Panc1 (cell line): Measurements from ENCODE around the gene GAB1. TPM values are rescaled to one million over a fixed set of nuclear protein-coding genes. Genes with fewer than 3 reads are reported as not detected.

ENCODE experiments used
- ATAC-seq: fragments of 200-7000 bp; cut with Tn5 transposase; 2 replicates; pipeline ENCODE4 v1.9.1; 2020; ENCODE audit warnings: mild to moderate bottlenecking, moderate library complexity
- BruUV-seq: library from RNA; stranded (reverse); fragments of 400-500 nt; replicated peaks from 2 replicates; lab custom pipeline; 2021; lab: Mats Ljungman, UMichigan
- CTCF ChIA-PET: fragments of 300-600 bp; sonication (Branson Sonifier 250); formaldehyde crosslinking; loops from one replicate; lab custom pipeline; 2022; ENCODE audit warnings: antibody characterized with exemption; lab: Charles Lee
- POLR2A ChIA-PET: fragments of 300-600 bp; sonication (Branson Sonifier 250); formaldehyde crosslinking; loops from one replicate; lab custom pipeline; 2022; ENCODE audit warnings: antibody characterized with exemption; lab: Charles Lee
- DNase-seq: peaks from one replicate; pipeline ENCODE4 v3.0.0-alpha.2; 2010; ENCODE audit warnings: low read depth, low spot score
- H3K27ac ChIP-seq: 2 replicates; pipeline ENCODE4 v1.5.1; 2011; ENCODE audit warnings: mild to moderate bottlenecking, low read length, inconsistent platforms
- H3K27me3 ChIP-seq: fragments of 200-500 bp; sonication (Bioruptor generic); 2 replicates; pipeline ENCODE4 v1.6.0; 2014; ENCODE audit warnings: low read length, inconsistent platforms; ENCODE audit not compliant: control insufficient read depth, insufficient read depth
- H3K36me3 ChIP-seq: fragments of 200-500 bp; sonication (Bioruptor generic); 2 replicates; pipeline ENCODE4 v1.5.1; 2014; ENCODE audit warnings: inconsistent platforms, mild to moderate bottlenecking, low read length, moderate library complexity; ENCODE audit not compliant: control insufficient read depth, insufficient read depth
- H3K4me1 ChIP-seq: 2 replicates; pipeline ENCODE4 v1.5.1; 2011; ENCODE audit warnings: inconsistent platforms, mild to moderate bottlenecking, low read length, moderate library complexity; ENCODE audit not compliant: control insufficient read depth, insufficient read depth
- H3K4me3 ChIP-seq, 2 experiments: 2 replicates each; pipeline ENCODE4 v1.5.1; 2011 to 2012; ENCODE audit warnings: low read depth in 2 of 2, low read length in 2 of 2, mild to moderate bottlenecking in 2 of 2, inconsistent platforms in 1 of 2, moderate library complexity in 1 of 2
- H3K9me3 ChIP-seq: fragments of 200-500 bp; sonication (Bioruptor generic); 2 replicates; pipeline ENCODE4 v1.5.1; 2014; ENCODE audit warnings: low read depth, mild to moderate bottlenecking, inconsistent platforms, low read length, moderate library complexity; ENCODE audit not compliant: control insufficient read depth, insufficient read depth
- POLR2AphosphoS5 ChIP-seq: IDR thresholded peaks from 2 replicates; pipeline ENCODE4 v1.6.1; 2012; ENCODE audit warnings: mild to moderate bottlenecking, low read depth, low read length, moderate library complexity
- SIN3A ChIP-seq: IDR thresholded peaks from 2 replicates; pipeline ENCODE4 v1.6.1; 2012; ENCODE audit warnings: low read depth, mild to moderate bottlenecking, low read length, moderate library complexity, borderline replicate concordance; ENCODE audit not compliant: insufficient read depth
- TCF7L2 ChIP-seq: IDR thresholded peaks from 2 replicates; pipeline ENCODE4 v1.6.1; 2011; ENCODE audit warnings: mild to moderate bottlenecking, low read depth, low read length, inconsistent platforms
- in situ Hi-C: cut with HindIII; loops from 2 replicates; pipeline ENCODE4 v1.10.0; 2016; ENCODE audit warnings: low sequenced_read_pairs, low pct_unique_long_range_greater_than_20kb
- intact Hi-C: fragments of 100-400 bp; cut with micrococcal nuclease; formaldehyde crosslinking; loops from one replicate; pipeline ENCODE4 v1.10.0; 2022; ENCODE audit not compliant: unreplicated experiment
- total RNA-seq: library from RNA; stranded (reverse); gene quantifications from one replicate; pipeline ENCODE4 v1.2.1, GENCODE V29; 2021; ENCODE audit not compliant: unreplicated experiment
- TF ChIP-seq, protein P1 (sequence below): fragments of 450-650 bp; IDR thresholded peaks from 2 replicates; pipeline ENCODE4 v1.5.1; 2017; ENCODE audit warnings: mild to moderate bottlenecking
- TF ChIP-seq, protein P2 (sequence below), 2 experiments: IDR thresholded peaks; 2 replicates each; pipeline ENCODE4 v1.6.1; 2011 to 2012; ENCODE audit warnings: low read depth in 2 of 2, control low read depth in 1 of 2, low read length in 1 of 2, mild to moderate bottlenecking in 1 of 2, moderate library complexity in 1 of 2; ENCODE audit not compliant: insufficient read depth in 1 of 2

The GAB1 gene
- total RNA-seq, 1 experiment from 2014 or later = 2.8 TPM

DNA sequence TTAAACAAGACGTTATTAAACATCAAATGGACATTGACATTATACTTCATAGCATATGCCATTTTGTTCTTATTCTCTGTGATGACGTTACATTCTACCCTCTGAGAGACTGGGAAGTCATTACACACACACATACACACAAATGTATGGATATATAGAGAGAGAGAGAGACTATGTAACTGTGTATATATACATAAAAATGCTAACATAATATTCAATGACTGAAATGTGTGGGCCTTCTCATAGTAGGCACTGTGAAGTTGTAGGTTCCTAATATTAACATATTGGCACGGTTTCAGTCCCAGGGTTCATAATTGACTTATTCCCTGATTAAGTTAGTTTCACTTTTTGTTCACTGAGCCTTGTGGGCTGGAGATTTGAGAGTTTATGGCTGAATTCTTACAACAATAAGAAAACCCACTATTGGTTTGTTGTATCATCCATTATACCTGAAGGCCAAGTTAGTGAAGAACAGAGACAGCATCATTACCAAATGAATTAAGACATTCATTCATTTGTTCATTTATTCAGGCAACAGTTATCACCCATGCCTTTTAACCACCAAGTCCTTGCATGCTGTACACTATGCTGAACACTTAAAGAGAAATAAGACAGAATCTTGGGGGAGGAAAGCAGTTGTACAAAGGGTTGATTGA, 68.5 kb downstream of the GAB1 start:
- H3K9me3 ChIP-seq = no peaks in the 10 kb centered on the region
- BruUV-seq = no TSS peak
- ChIA-PET CTCF (no interaction called here), POLR2A (no interaction called here)
- no peak overlapping the region for H3K27ac ChIP-seq
- H3K4me1 ChIP-seq = no peaks in the 10 kb centered on the region
- DNase-seq = no peak
- H3K4me3 ChIP-seq = no peak overlapping the region
- H3K36me3 ChIP-seq = no peaks in the 10 kb centered on the region
- ATAC-seq = no peak
- in situ Hi-C loops = no loop called here
- TF ChIP-seq, protein P1, sequence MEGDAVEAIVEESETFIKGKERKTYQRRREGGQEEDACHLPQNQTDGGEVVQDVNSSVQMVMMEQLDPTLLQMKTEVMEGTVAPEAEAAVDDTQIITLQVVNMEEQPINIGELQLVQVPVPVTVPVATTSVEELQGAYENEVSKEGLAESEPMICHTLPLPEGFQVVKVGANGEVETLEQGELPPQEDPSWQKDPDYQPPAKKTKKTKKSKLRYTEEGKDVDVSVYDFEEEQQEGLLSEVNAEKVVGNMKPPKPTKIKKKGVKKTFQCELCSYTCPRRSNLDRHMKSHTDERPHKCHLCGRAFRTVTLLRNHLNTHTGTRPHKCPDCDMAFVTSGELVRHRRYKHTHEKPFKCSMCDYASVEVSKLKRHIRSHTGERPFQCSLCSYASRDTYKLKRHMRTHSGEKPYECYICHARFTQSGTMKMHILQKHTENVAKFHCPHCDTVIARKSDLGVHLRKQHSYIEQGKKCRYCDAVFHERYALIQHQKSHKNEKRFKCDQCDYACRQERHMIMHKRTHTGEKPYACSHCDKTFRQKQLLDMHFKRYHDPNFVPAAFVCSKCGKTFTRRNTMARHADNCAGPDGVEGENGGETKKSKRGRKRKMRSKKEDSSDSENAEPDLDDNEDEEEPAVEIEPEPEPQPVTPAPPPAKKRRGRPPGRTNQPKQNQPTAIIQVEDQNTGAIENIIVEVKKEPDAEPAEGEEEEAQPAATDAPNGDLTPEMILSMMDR = no peak
- TF ChIP-seq POLR2AphosphoS5 (no peak), SIN3A (no peak), TCF7L2 (no peak)
- TF ChIP-seq, protein P2, sequence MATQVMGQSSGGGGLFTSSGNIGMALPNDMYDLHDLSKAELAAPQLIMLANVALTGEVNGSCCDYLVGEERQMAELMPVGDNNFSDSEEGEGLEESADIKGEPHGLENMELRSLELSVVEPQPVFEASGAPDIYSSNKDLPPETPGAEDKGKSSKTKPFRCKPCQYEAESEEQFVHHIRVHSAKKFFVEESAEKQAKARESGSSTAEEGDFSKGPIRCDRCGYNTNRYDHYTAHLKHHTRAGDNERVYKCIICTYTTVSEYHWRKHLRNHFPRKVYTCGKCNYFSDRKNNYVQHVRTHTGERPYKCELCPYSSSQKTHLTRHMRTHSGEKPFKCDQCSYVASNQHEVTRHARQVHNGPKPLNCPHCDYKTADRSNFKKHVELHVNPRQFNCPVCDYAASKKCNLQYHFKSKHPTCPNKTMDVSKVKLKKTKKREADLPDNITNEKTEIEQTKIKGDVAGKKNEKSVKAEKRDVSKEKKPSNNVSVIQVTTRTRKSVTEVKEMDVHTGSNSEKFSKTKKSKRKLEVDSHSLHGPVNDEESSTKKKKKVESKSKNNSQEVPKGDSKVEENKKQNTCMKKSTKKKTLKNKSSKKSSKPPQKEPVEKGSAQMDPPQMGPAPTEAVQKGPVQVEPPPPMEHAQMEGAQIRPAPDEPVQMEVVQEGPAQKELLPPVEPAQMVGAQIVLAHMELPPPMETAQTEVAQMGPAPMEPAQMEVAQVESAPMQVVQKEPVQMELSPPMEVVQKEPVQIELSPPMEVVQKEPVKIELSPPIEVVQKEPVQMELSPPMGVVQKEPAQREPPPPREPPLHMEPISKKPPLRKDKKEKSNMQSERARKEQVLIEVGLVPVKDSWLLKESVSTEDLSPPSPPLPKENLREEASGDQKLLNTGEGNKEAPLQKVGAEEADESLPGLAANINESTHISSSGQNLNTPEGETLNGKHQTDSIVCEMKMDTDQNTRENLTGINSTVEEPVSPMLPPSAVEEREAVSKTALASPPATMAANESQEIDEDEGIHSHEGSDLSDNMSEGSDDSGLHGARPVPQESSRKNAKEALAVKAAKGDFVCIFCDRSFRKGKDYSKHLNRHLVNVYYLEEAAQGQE (IDR thresholded peaks at IDR 0.05; ENCODE audit: insufficient read depth in 1 of 2, low read depth in 2 of 2, low read length in 1 of 2) = no peak
- no peaks in the 10 kb centered on the region for H3K27me3 ChIP-seq
- intact Hi-C loops = no loop called here

DNA sequence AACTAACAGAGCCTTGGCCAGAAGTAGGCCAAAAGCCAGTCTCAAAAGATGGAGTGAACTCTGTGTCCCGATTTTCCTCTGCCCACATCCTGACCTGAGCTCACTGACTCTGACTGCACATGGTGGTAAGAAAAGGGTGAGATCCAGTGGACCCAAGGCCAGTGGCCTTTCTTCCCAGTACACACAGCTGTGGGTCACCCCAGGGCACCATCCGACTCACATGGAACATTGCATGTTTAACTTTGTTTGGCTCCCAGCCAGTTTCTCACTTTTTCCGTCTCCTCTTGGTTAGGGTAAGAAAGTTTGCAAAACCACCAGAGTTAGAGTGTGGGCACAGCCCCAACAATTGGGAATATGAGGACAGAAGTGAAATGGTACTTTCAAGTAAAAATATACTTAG, 69.8 kb downstream of the GAB1 start:
- no peak overlapping the region for H3K4me3 ChIP-seq
- no peaks in the 10 kb centered on the region for H3K9me3 ChIP-seq
- no peaks in the 10 kb centered on the region for H3K36me3 ChIP-seq
- CTCF ChIA-PET = no interaction called here
- POLR2A ChIA-PET = no interaction called here
- H3K4me1 ChIP-seq = no peaks in the 10 kb centered on the region
- in situ Hi-C loops (no loop called here), intact Hi-C loops (no loop called here)
- H3K27me3 ChIP-seq = no peaks in the 10 kb centered on the region
- TF ChIP-seq, protein P1 = no peak
- no peak for TF ChIP-seq POLR2AphosphoS5
- no peak for TF ChIP-seq SIN3A
- no peak for TF ChIP-seq TCF7L2
- TF ChIP-seq, protein P2 (IDR thresholded peaks at IDR 0.05; ENCODE audit: insufficient read depth in 1 of 2, low read depth in 2 of 2, low read length in 1 of 2) = no peak
- no peak for ATAC-seq
- no TSS peak for BruUV-seq
- no peak for DNase-seq
- no peak overlapping the region for H3K27ac ChIP-seq
